ENCODE measurements around the gene WNK3.

The WNK3 gene

GRCh38 chrX:54173791-54174190 is 184.1 kb downstream of the WNK3 start:
- FAIRE-seq (no peak), DNase-seq (ENCODE audit: extremely low spot score, insufficient read length, low read depth) (no peak)

- DNase-seq (ENCODE audit: extremely low spot score, insufficient read length, low read depth), result no peak
These were observed 185.4 kb downstream of the WNK3 start for GRCh38 chrX:54172455-54172854.

DNA sequence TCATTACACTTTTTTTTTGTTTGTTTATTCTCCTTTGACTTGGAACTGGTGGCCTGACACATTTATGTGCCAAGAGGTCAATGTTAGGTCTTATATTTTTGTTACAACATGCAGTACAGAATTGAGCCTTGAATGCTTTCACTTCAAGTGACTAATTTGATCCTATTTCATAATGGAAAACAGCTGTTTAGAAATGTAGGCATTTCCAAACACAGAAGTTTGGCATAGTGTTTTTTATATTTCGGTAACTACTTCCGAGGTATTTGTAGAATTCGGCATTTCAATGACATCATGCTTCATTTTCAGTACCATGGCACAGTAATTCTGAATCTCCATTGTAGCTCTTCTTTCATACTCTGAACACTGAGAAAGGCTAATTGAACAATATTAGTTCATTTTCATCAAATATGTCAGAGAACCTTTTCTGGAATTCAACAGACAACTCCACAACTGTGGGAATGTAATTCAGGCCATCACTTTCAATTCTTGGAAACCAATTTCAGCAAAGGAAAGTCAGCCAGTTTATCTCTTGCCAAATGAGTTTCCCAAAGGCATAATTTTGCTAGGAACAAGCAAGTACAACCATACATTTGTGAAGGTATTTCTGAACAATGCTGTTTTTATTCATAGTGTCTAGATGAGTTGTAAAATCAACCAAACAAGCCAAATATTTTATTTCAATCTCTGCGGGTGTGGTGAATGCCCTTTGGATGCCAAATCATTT is 186.2 kb downstream of the WNK3 start:
- DNase-seq (ENCODE audit: extremely low spot score, insufficient read length, low read depth) (no peak), FAIRE-seq (peak; percentile 12)

More at GRCh38 chrX:54172455-54172854, 185.4 kb downstream of the WNK3 start:
- FAIRE-seq, result peak; percentile 46

GRCh38 chrX:54171091-54171490 is 186.8 kb downstream of the WNK3 start:
- DNase-seq (ENCODE audit: extremely low spot score, insufficient read length, low read depth) (no peak), FAIRE-seq (no peak)

DNA sequence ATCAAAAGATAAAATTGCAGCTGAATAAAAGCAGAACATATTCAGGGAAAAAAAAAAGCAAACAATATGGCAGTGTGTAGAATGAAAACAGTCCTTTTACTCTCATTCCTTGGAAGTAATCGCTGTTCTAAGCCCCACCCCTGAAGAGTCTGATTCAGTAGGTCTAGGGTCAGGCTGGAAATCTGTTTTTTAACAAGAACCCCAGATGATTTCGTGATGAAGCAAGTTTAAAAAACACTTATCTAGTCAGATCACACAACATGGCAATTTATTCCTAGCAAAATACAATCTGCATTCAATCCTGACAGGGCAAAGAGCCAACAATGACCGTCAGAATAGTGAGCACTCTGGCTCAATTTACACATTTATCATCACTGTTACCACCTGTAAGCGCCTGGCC is 190.9 kb downstream of the WNK3 start:
- FAIRE-seq (no peak), DNase-seq (ENCODE audit: extremely low spot score, insufficient read length, low read depth) (no peak)

DNA sequence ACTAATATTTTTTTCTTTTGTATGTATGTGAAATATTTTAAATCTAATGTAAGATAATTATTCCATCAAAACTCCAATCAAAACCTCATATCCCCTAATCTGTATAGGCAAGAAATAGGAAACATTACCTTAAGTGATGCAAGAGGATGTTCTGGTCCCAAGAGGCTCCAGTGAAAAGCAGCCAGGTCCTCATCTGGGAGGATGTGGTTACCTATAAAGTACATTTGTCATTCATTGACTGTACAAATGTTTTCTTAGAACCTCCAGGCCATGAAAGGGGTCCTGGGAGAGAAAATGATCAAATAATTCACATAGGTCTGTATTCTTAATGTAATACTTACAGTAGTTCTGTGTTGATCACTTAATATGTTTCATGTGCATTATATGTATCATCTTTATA is 200.3 kb downstream of the WNK3 start:
- FAIRE-seq (no peak), DNase-seq (ENCODE audit: extremely low spot score, insufficient read length, low read depth) (no peak)
